ENCODE measurements around the gene GON4L.

GON4L gene

GRCh38 chr1:155880251-155880650 lies 23.2 kb upstream of the GON4L start:
- no peak for TF ChIP-seq TCF12 (IDR thresholded peaks at IDR 0.05; ENCODE audit: low read depth)
- TF ChIP-seq CEBPB (IDR thresholded peaks at IDR 0.05): no peak
- no peak for TF ChIP-seq EGR1 (IDR thresholded peaks at IDR 0.05)
- TF ChIP-seq MAX (IDR thresholded peaks at IDR 0.05): no peak
- no peak for TF ChIP-seq TEAD4 (IDR thresholded peaks at IDR 0.05)
- TF ChIP-seq TAF1 (IDR thresholded peaks at IDR 0.05; ENCODE audit: low read depth): no peak
- no peak for TF ChIP-seq ZBTB7A (IDR thresholded peaks at IDR 0.05; ENCODE audit: low read depth)
- TF ChIP-seq NFIC (IDR thresholded peaks at IDR 0.05): no peak

GRCh38 chr1:155877945-155878344 lies 20.9 kb upstream of the GON4L start:
- TF ChIP-seq YY1 (IDR thresholded peaks at IDR 0.05; ENCODE audit: low read depth) (no peak), TCF12 (IDR thresholded peaks at IDR 0.05; ENCODE audit: low read depth) (no peak), FOXM1 (IDR thresholded peaks at IDR 0.05; ENCODE audit: borderline replicate concordance, low read depth) (no peak), TEAD4 (IDR thresholded peaks at IDR 0.05) (no peak)

GRCh38 chr1:155873860-155874259 lies 16.8 kb upstream of the GON4L start:
- no peak for TF ChIP-seq ZBTB7A (IDR thresholded peaks at IDR 0.05; ENCODE audit: low read depth)
- TF ChIP-seq NFIC (IDR thresholded peaks at IDR 0.05): peak; percentile 53

GRCh38 chr1:155872527-155872926 lies 15.5 kb upstream of the GON4L start:
- TF ChIP-seq YY1 (IDR thresholded peaks at IDR 0.05; ENCODE audit: low read depth): no peak

- TF ChIP-seq NFIC (IDR thresholded peaks at IDR 0.05) (peak; percentile 81), EP300 (IDR thresholded peaks at IDR 0.05; ENCODE audit: borderline replicate concordance) (0 out of 2 replicates have a peak, but pooled peaks have one; percentile 17), RAD21 (IDR thresholded peaks at IDR 0.05; ENCODE audit: low read depth) (no peak)
Observed at GRCh38 chr1:155871390-155871789, 14.4 kb upstream of the GON4L start.

GRCh38 chr1:155867766-155868165 lies 10.8 kb upstream of the GON4L start:
- TF ChIP-seq USF1 (IDR thresholded peaks at IDR 0.05): no peak
- TF ChIP-seq NFIC (IDR thresholded peaks at IDR 0.05): no peak
- TF ChIP-seq RAD21 (IDR thresholded peaks at IDR 0.05; ENCODE audit: low read depth): no peak
- no peak for TF ChIP-seq CREB1 (IDR thresholded peaks at IDR 0.05; ENCODE audit: low read depth)
- TF ChIP-seq REST (IDR thresholded peaks at IDR 0.05; ENCODE audit: low read depth): no peak
- TF ChIP-seq MAX (IDR thresholded peaks at IDR 0.05): no peak
- TF ChIP-seq EGR1 (IDR thresholded peaks at IDR 0.05): no peak
- no peak for TF ChIP-seq EP300 (IDR thresholded peaks at IDR 0.05; ENCODE audit: borderline replicate concordance)
- no peak for TF ChIP-seq ZBTB7A (IDR thresholded peaks at IDR 0.05; ENCODE audit: low read depth)
- TF ChIP-seq TCF12 (IDR thresholded peaks at IDR 0.05; ENCODE audit: low read depth): no peak
- TF ChIP-seq TAF1 (IDR thresholded peaks at IDR 0.05; ENCODE audit: low read depth): no peak
- TF ChIP-seq TEAD4 (IDR thresholded peaks at IDR 0.05): no peak
- no peak for TF ChIP-seq YY1 (IDR thresholded peaks at IDR 0.05; ENCODE audit: low read depth)
- TF ChIP-seq CEBPB (IDR thresholded peaks at IDR 0.05): no peak
- no peak for TF ChIP-seq FOXM1 (IDR thresholded peaks at IDR 0.05; ENCODE audit: borderline replicate concordance, low read depth)

GRCh38 chr1:155864393-155864792 lies 7.4 kb upstream of the GON4L start:
- TF ChIP-seq RAD21 (IDR thresholded peaks at IDR 0.05; ENCODE audit: low read depth): no peak
- no peak for TF ChIP-seq NFIC (IDR thresholded peaks at IDR 0.05)
- no peak for TF ChIP-seq CEBPB (IDR thresholded peaks at IDR 0.05)
- TF ChIP-seq EGR1 (IDR thresholded peaks at IDR 0.05): no peak
- TF ChIP-seq YY1 (IDR thresholded peaks at IDR 0.05; ENCODE audit: low read depth): no peak
- TF ChIP-seq TAF1 (IDR thresholded peaks at IDR 0.05; ENCODE audit: low read depth): no peak
- TF ChIP-seq CREB1 (IDR thresholded peaks at IDR 0.05; ENCODE audit: low read depth): no peak
- no peak for TF ChIP-seq ZBTB7A (IDR thresholded peaks at IDR 0.05; ENCODE audit: low read depth)
- no peak for TF ChIP-seq TEAD4 (IDR thresholded peaks at IDR 0.05)
- no peak for TF ChIP-seq TCF12 (IDR thresholded peaks at IDR 0.05; ENCODE audit: low read depth)
- no peak for TF ChIP-seq FOXM1 (IDR thresholded peaks at IDR 0.05; ENCODE audit: borderline replicate concordance, low read depth)
- no peak for TF ChIP-seq MAX (IDR thresholded peaks at IDR 0.05)
- TF ChIP-seq REST (IDR thresholded peaks at IDR 0.05; ENCODE audit: low read depth): no peak
- no peak for TF ChIP-seq EP300 (IDR thresholded peaks at IDR 0.05; ENCODE audit: borderline replicate concordance)
- TF ChIP-seq USF1 (IDR thresholded peaks at IDR 0.05): no peak
